ENCODE data around the gene FBLN1. TPM values are rescaled to one million over a fixed set of nuclear protein-coding genes. Genes with fewer than 3 reads are reported as not detected.

FBLN1 gene
- total and polyA plus RNA-seq, 11 donors = 22.4 to 239 (median 44.7) TPM

GRCh38 chr22:45506816-45507360 is 4.2 kb downstream of the FBLN1 start:
- no peak for ATAC-seq
- peaks cover 0 to 3% (median 0%) of the 10 kb centered on the region in 9 donors for H3K36me3 ChIP-seq
- WGBS, 4 donors = 84 to 91% (median 85%) methylated on average over 8 of the region's 8 CpGs
- TF ChIP-seq POLR2A (IDR thresholded peaks at IDR 0.05) (no peak), CTCF (IDR thresholded peaks at IDR 0.05) (no peak)
- peak in 1 of 5 donors; percentile 49 for DNase-seq
- peaks cover 0 to 37% (median 17%) of the 10 kb centered on the region in 9 donors for H3K27me3 ChIP-seq
- H3K4me3 ChIP-seq = peak overlapping the region in 1 of 12 donors; percentile 32
- peaks cover 0 to 32% (median 6%) of the 10 kb centered on the region in 12 donors for H3K4me1 ChIP-seq
- intact Hi-C loops (cut with DNase I) = no loop called here
- H3K27ac ChIP-seq = peak overlapping the region in 1 of 12 donors; percentile 36
- H3K9me3 ChIP-seq = no peaks in the 10 kb centered on the region

GRCh38 chr22:45507798-45508197 is 5.1 kb downstream of the FBLN1 start:
- Histone ChIP-seq H3K36me3 (peaks cover 0 to 3% (median 0%) of the 10 kb centered on the region in 9 donors), H3K9me3 (no peaks in the 10 kb centered on the region), H3K27ac (peak overlapping the region in 1 of 12 donors; percentile 36), H3K27me3 (peaks cover 0 to 29% (median 11%) of the 10 kb centered on the region in 9 donors), H3K4me3 (no peak overlapping the region), H3K4me1 (peaks cover 0 to 40% (median 9%) of the 10 kb centered on the region in 12 donors)
- ATAC-seq (no peak), DNase-seq (peak in 1 of 5 donors; percentile 9)
- TF ChIP-seq CTCF (IDR thresholded peaks at IDR 0.05) = no peak
- no peak for TF ChIP-seq POLR2A (IDR thresholded peaks at IDR 0.05)
- intact Hi-C loops (cut with DNase I) = no loop called here
- WGBS, 4 donors = 93 to 97% (median 95%) methylated on average over 6 of the region's 6 CpGs

GRCh38 chr22:45508814-45509213 is 6.1 kb downstream of the FBLN1 start:
- H3K9me3 ChIP-seq = no peaks in the 10 kb centered on the region
- intact Hi-C loops (cut with DNase I) = no loop called here
- WGBS, 4 donors = 91 to 97% (median 95%) methylated on average over 4 of the region's 4 CpGs
- DNase-seq (no peak), ATAC-seq (no peak)
- TF ChIP-seq POLR2A (IDR thresholded peaks at IDR 0.05) = no peak
- TF ChIP-seq CTCF (IDR thresholded peaks at IDR 0.05) = no peak
- peaks cover 0 to 49% (median 7%) of the 10 kb centered on the region in 12 donors for H3K4me1 ChIP-seq
- H3K4me3 ChIP-seq = no peak overlapping the region
- H3K27me3 ChIP-seq = peaks cover 0 to 21% (median 5%) of the 10 kb centered on the region in 9 donors
- peaks cover 0 to 3% (median 0%) of the 10 kb centered on the region in 9 donors for H3K36me3 ChIP-seq
- H3K27ac ChIP-seq = no peak overlapping the region

- intact Hi-C loops (cut with DNase I) = loop anchor here in 2 of 10 donors (5.0 to 10.0 kb wide), 2 partner anchors 42 to 66 kb away; no protein-coding TSS in a partner anchor
- peaks cover 0 to 3% (median 0%) of the 10 kb centered on the region in 9 donors for H3K36me3 ChIP-seq
- no peak for TF ChIP-seq CTCF (IDR thresholded peaks at IDR 0.05)
- TF ChIP-seq POLR2A (IDR thresholded peaks at IDR 0.05) = no peak
- H3K4me3 ChIP-seq = no peak overlapping the region
- WGBS, 4 donors = 72 to 82% (median 75%) methylated on average over 13 to 14 of the region's 14 CpGs
- H3K27me3 ChIP-seq = peaks cover 0 to 13% (median 0%) of the 10 kb centered on the region in 9 donors
- H3K9me3 ChIP-seq = no peaks in the 10 kb centered on the region
- peaks cover 0 to 62% (median 11%) of the 10 kb centered on the region in 12 donors for H3K4me1 ChIP-seq
- DNase-seq (peak in 1 of 5 donors; percentile 15), ATAC-seq (no peak)
- peak overlapping the region in 6 of 12 donors; percentile 60 to 77 (median 70) for H3K27ac ChIP-seq
Measured at GRCh38 chr22:45510376-45511232, 7.9 kb downstream of the FBLN1 start.
